NCI-H2029 treated with DMSO at 0.1 percent for 48 hours (cell line): ENCODE measurements around the gene PHC2.
"Not testable (repeated sequence)": the region's sequence is repeated elsewhere in the genome, so short reads cannot be mapped to it uniquely, and the experiment has no call there.

ENCODE experiments used
- DNase-seq: peaks from one replicate; lab custom pipeline; 2025; lab: John Stamatoyannopoulos, UW

PHC2 gene

GRCh38 chr1:33294071-33295010 is 136.6 kb downstream of the PHC2 start:
- DNase-seq: no peak

- DNase-seq: no peak
Observed at GRCh38 chr1:33292726-33293340, 138.1 kb downstream of the PHC2 start.

GRCh38 chr1:33290615-33291014 is 140.3 kb downstream of the PHC2 start:
- DNase-seq: not testable (repeated sequence)

GRCh38 chr1:33289858-33290154 is 141.1 kb downstream of the PHC2 start:
- no peak for DNase-seq

- no peak for DNase-seq
Observed at GRCh38 chr1:33288976-33289857, 141.7 kb downstream of the PHC2 start.

GRCh38 chr1:33287317-33287716 is 143.6 kb downstream of the PHC2 start:
- no peak for DNase-seq

GRCh38 chr1:33286451-33287185 is 144.3 kb downstream of the PHC2 start:
- no peak for DNase-seq

- DNase-seq: no peak
Observed at GRCh38 chr1:33284049-33284448, 146.8 kb downstream of the PHC2 start.

GRCh38 chr1:33282791-33283190 is 148.1 kb downstream of the PHC2 start:
- no peak for DNase-seq

- DNase-seq: no peak
Observed at GRCh38 chr1:33281554-33282303, 149.2 kb downstream of the PHC2 start.

GRCh38 chr1:33280091-33280661 is 150.7 kb downstream of the PHC2 start:
- no peak for DNase-seq

- no peak for DNase-seq
Observed at GRCh38 chr1:33277488-33278084, 153.3 kb downstream of the PHC2 start.

GRCh38 chr1:33276573-33277298 is 154.2 kb downstream of the PHC2 start:
- DNase-seq: no peak

GRCh38 chr1:33275706-33276572 is 155.0 kb downstream of the PHC2 start:
- no peak for DNase-seq

GRCh38 chr1:33275195-33275594 is 155.7 kb downstream of the PHC2 start:
- DNase-seq: no peak

- no peak for DNase-seq
Observed at GRCh38 chr1:33274446-33274845, 156.4 kb downstream of the PHC2 start.

GRCh38 chr1:33273961-33274371 is 156.9 kb downstream of the PHC2 start:
- no peak for DNase-seq
